Right renal pelvis (tissue), 4 donors: ENCODE data around the gene DLGAP4. TPM values are rescaled to one million over a fixed set of nuclear protein-coding genes. Genes with fewer than 3 reads are reported as not detected.
"Not testable (repeated sequence)": the region's sequence is repeated elsewhere in the genome, so short reads cannot be mapped to it uniquely, and the experiment has no call there.

Experiments used
- DNase-seq, 4 donors: peaks; one replicate each; pipeline ENCODE4 v3.0.0-alpha.2; 2013; ENCODE audit warnings: low read depth in 4 of 4, low spot score in 3 of 4, missing footprints in 1 of 4
- polyA plus RNA-seq, 4 donors: library from polyadenylated mRNA; unstranded; fragments of 120-200 nt; gene quantifications; one replicate each; pipeline ENCODE4 v1.2.1, GENCODE V29; 2013; ENCODE audit not compliant: insufficient read length in 4 of 4

The DLGAP4 gene
- polyA plus RNA-seq, 4 donors: 57.6 to 71.2 (median 62.1) TPM

GRCh38 chr20:36547186-36548005 is 241.3 kb downstream of the DLGAP4 start:
- no peak for DNase-seq

- DNase-seq: no peak
Observed at GRCh38 chr20:36548006-36548315, 241.8 kb downstream of the DLGAP4 start.

GRCh38 chr20:36548704-36549627 is 242.8 kb downstream of the DLGAP4 start:
- DNase-seq: no peak

- no peak for DNase-seq
Observed at GRCh38 chr20:36549628-36549941, 243.4 kb downstream of the DLGAP4 start.

GRCh38 chr20:36549942-36550789 is 244.0 kb downstream of the DLGAP4 start:
- no peak for DNase-seq

GRCh38 chr20:36550790-36551299 is 244.7 kb downstream of the DLGAP4 start:
- DNase-seq: no peak

- DNase-seq: no peak
Observed at GRCh38 chr20:36555248-36555647, 249.1 kb downstream of the DLGAP4 start.

GRCh38 chr20:36562724-36563123 is 256.6 kb downstream of the DLGAP4 start:
- DNase-seq: no peak

GRCh38 chr20:36563374-36563773 is 257.2 kb downstream of the DLGAP4 start:
- no peak for DNase-seq

GRCh38 chr20:36564078-36564725 is 258.1 kb downstream of the DLGAP4 start:
- DNase-seq: not testable (repeated sequence)

GRCh38 chr20:36564726-36565121 is 258.6 kb downstream of the DLGAP4 start:
- DNase-seq: not testable (repeated sequence)

- DNase-seq: no peak
Observed at GRCh38 chr20:36565520-36565919, 259.4 kb downstream of the DLGAP4 start.

GRCh38 chr20:36569847-36570429 is 263.8 kb downstream of the DLGAP4 start:
- DNase-seq: no peak

GRCh38 chr20:36571564-36572504 is 265.7 kb downstream of the DLGAP4 start:
- DNase-seq: peak in 3 of 4 donors; percentile 42 to 55 (median 52)

- peak in 1 of 4 donors; percentile 20 for DNase-seq
Observed at GRCh38 chr20:36572701-36573102, 266.6 kb downstream of the DLGAP4 start.

GRCh38 chr20:36573103-36573797 is 267.1 kb downstream of the DLGAP4 start, which contains the start of gene TGIF2:
Gene TGIF2 (plus strand): TSS chr20:36573597. CDS start chr20:36578775, 5,178 bp downstream.
- DNase-seq: peak; percentile 79 to 90 (median 89)

GRCh38 chr20:36573798-36574365 is 267.7 kb downstream of the DLGAP4 start:
- DNase-seq: peak in 1 of 4 donors; percentile 44
